GM19025 (cell line): Measurements from ENCODE around the gene ZNF655.
A peak's percentile ranks its signal among the peaks of the same experiment; 100 is the strongest.
"Not testable (repeated sequence)": the region's sequence is repeated elsewhere in the genome, so short reads cannot be mapped to it uniquely, and the experiment has no call there.

Experiments
- ATAC-seq: cut with Tn5 transposase; IDR thresholded peaks from one replicate; pipeline ENCODE4 v1.9.1; 2021; ENCODE audit warnings: mild to moderate bottlenecking, low read depth, moderate library complexity; ENCODE audit not compliant: unreplicated experiment

ZNF655 gene, protein sequence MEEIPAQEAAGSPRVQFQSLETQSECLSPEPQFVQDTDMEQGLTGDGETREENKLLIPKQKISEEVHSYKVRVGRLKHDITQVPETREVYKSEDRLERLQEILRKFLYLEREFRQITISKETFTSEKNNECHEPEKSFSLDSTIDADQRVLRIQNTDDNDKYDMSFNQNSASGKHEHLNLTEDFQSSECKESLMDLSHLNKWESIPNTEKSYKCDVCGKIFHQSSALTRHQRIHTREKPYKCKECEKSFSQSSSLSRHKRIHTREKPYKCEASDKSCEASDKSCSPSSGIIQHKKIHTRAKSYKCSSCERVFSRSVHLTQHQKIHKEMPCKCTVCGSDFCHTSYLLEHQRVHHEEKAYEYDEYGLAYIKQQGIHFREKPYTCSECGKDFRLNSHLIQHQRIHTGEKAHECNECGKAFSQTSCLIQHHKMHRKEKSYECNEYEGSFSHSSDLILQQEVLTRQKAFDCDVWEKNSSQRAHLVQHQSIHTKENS

GRCh38 chr7:99558306-99559174 lies at the start of gene ZNF655:
Gene ZNF655 (plus strand): TSS chr7:99558642. CDS start chr7:99560560, 1,918 bp downstream.
- peak; percentile 80 for ATAC-seq

- no peak for ATAC-seq
These were observed 44.4 kb upstream of the ZNF655 start for GRCh38 chr7:99514050-99514449.

DNA sequence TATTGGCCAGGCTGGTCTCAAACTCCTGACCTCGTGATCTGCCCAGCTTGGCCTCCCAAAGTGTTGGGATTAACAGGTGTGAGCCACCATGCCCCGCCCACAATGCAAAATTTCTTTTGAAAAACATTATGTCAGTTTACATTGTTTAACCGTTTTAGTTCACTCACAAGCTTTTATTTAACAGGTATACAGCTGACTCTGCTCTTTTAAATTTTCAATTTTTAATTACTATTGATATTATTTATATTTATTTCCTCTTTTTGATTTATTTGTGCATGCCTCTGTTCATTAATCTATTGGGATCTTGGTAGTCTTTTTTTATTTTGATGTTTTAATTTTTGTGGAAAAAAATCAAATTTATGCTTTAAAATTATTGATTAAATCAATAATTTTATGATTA lies 37.0 kb upstream of the ZNF655 start:
- no peak for ATAC-seq

DNA sequence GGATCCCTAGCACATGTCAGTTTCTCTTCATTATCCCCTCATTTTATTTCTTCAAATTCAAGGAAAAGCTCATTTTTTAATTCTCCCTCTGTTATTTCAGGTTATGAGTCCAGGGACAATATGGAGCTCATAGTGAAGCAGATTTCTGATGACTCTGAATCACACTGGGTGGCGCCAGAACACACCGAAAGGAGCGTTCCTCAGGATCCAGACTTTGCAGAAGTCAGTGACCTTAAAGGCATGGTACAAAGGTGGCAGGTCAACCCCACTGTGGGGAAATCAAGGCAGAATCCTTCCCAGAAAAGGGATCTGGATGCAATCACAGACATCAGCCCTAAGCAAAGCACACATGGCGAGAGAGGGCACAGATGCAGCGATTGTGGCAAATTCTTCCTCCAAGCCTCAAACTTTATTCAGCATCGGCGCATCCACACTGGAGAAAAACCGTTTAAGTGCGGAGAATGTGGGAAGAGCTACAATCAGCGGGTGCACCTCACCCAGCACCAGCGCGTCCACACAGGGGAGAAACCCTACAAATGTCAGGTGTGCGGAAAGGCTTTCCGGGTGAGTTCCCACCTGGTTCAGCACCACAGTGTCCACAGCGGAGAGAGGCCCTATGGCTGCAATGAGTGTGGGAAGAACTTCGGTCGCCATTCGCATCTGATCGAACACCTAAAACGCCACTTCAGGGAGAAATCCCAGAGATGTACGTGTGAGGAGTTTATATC lies 32.6 kb upstream of the ZNF655 start:
- no peak for ATAC-seq

GRCh38 chr7:99531354-99531765 lies 27.1 kb upstream of the ZNF655 start:
- ATAC-seq: no peak

DNA sequence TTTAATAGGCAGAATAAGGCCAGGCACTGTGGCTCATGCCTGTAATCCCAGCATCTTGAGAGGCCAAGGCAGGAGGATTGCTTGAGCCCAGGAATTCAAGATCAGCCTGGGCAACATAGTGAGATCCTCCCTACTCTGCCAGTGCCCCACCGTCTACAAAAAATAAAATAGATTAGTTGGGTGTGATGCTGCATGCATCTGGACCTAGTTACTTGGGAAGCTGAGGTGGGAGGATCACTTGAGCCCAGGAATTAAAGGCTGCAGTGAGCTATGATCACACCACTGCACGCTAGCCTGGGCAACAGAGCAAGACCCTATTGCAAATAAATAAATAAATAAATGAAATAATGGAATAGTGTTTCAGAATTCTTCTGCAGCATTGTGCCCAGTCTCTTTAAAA lies 22.8 kb upstream of the ZNF655 start:
- no peak for ATAC-seq

DNA sequence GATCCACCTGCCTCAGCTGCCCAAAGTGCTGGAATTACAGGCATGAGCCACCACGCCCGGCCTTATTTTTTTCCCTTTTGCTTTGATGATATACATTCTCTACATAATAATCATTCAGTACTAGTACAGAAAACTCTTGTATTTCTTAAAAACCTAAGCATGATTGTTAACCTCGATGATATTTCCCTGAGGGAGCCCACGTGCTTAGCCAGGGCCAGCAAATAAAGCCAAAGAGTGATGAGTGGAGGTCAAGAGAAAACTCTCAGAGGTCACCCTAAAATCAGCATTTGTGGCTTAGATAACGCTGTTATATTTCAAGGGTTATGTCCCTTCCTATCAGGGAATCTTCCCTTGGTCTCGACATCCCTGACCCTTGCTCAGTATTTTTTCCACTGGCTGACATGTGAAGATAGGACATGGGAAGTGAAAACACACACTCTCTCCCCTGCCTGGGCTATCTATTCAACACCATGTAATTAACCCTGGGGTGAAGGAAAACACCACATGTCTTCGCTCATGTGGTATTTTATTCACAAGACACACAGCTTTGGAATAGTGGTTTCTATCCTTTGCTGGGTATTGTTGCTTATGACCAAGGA lies 19.1 kb upstream of the ZNF655 start:
- ATAC-seq: no peak

GRCh38 chr7:99540542-99540941 lies 17.9 kb upstream of the ZNF655 start:
- ATAC-seq: no peak

DNA sequence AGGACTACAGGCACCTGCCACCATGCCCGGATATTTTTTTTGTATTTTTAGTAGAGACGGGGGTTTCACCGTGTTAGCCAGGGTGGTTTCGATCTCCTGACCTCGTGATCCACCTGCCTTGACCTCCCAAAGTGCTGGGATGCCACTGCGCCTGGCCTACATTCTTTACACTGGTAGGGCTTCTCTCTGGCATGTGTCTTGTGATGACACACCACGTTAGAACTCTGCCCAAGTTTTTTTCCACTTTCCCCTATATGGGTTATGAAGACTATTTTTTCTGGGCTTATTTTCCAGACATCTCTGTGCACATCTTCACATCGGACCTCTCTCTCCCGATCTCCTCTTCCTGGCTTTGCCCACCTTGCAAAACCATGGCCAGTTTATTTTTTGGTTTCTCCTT lies 17.2 kb upstream of the ZNF655 start:
- ATAC-seq: no peak

DNA sequence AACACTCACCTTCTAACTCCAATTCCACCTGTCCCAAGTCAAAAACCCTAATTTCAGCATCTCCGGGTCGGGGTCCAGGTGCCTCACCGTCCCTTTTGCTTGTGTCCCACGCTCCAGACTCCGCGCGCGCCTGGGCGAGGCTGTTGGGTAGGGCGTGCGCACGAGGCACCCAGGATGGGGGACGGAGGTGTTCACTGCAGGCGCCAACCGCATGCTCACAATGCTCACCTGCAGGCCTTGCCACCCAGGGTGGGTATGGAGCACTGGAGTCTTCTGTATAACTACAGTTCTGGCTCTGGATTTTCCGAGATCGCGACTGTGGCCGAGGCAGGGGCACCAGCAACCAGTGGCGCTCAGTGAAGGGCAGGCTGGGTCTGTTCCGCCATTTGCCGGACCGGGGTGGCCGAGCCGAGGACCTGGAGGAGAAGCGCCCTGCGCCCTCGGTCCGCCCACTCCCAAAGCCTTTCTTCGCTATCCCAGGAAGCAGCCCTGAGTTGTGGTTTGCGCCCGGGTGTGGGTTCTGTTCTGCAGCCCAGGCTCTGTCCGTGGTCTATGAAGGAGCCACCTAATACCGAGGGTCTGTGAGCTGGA lies 15.3 kb upstream of the ZNF655 start:
- no peak for ATAC-seq

- ATAC-seq: no peak
These were observed 14.5 kb upstream of the ZNF655 start for GRCh38 chr7:99543916-99544315.

DNA sequence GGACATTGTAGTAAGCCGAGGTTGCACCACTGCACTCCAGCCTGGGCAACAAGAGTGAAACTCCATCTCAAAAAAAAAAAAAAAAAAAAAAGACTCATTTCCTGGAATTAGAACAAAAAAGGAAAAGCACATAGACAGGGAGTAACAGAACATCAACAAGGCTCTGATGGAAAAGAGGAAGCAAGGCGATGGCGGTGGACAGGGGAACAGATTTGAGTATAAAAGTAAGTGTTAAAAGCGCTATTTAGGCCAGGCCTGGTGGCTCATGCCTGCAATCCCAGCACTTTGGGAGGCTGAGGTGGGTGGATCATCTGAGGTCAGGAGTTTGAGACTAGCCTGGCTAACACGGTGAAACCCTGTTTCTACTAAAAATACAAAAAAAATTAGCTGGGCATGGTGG lies 13.1 kb upstream of the ZNF655 start:
- ATAC-seq: not testable (repeated sequence)

DNA sequence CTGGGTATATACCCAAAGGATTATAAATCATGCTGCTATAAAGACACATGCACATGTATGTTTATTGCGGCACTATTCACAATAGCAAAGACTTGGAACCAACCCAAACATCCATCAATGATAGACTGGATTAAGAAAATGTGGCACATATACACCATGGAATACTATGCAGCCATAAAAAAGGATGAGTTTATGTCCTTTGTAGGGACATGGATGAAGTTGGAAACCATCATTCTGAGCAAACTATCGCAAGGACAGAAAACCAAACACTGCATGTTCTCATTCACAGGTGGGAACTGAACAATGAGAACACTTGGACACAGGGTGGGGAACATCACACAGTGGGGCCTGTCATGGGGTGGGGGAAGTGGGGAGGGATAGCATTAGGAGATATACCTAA lies 8.9 kb upstream of the ZNF655 start:
- not testable (repeated sequence) for ATAC-seq

DNA sequence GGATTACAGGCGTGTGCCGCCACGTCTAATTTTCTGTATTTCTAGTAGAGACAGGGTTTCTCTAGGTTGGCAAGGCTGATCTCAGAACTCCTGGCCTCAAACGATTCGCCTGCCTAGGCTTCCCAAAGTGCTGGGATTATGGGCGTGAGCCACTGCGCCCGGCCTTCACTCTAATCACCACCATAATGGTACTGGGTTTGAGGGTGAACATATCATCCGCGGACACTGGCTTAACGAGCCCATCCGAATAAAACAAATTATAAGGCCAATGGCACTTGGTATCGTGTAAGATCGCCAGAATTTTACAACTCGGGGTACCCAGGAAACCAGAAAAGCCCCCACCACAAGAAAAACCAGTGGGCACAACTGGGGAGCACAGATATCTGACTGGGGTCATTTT lies 7.1 kb upstream of the ZNF655 start:
- no peak for ATAC-seq

DNA sequence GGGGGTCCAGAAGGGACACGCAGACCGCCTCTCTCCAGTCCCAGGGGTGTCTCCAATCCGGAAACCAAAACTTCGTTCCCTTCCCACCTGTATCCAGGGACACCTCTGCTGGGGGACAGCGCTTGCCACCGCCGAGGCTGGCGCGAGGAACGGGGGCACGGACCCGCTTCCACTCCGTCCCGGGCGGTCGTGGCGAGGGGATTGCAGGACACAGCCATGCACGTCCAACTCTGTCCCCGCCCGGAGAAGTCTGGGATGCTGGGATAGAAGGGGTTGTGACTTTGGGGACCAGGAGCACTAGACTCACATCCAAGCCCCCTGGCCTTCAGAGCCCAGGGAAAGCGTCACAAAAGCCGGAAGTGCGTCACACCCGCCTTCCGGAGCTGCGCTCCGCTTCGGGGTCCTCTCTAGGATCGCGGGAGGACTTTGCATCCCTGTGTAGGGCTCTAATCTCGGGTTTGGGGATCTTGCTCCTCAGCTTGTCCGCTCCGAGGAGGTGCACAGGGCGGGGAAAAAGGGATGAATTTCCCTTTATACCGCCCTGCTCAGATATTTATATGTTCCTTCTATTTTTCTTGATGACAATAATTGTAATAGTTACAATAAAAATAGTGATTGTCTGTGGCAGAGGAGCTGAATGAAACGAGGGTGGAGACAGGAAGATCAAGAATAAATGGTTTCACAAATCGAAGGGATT lies 6.5 kb upstream of the ZNF655 start, which contains the start of gene FAM200A:
FAM200A (minus strand) TSS at position 348 of the 697 bp plus-strand sequence. CDS start 3,707 bp downstream, outside the sequence.
- peak; percentile 96 for ATAC-seq

- ATAC-seq: no peak
These were observed 5.4 kb upstream of the ZNF655 start for GRCh38 chr7:99553039-99553438.

DNA sequence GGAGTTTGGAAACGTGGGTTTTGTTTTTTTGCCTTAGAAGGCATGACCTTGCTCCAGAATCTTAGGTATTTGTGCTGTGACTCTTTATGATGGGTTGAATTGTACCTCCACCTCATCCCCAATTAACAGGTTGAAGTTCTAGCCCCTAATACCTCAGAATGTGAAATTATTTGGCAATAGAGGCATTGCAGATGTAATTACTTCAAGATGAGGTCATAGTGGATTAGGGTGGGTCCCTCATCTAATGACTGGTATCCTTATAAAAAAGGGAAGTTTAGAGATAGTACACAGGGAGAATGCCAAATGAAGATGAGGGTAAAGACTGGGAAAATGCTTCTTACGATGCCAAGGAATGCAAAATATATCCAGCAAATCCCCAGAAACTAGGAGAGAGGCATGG lies 3.5 kb upstream of the ZNF655 start:
- no peak for ATAC-seq

- no peak for ATAC-seq
These were observed 1.2 kb upstream of the ZNF655 start for GRCh38 chr7:99557196-99557607.

GRCh38 chr7:99557940-99558305 lies 519 bp upstream of the ZNF655 start:
- ATAC-seq: peak; percentile 38
